HCT116 (cell line): ENCODE results near the gene KIF13A. TPM values are rescaled to one million over a fixed set of nuclear protein-coding genes. Genes with fewer than 3 reads are reported as not detected.

Source experiments
- ATAC-seq: fragments of 200-7000 bp; cut with Tn5 transposase; 2 replicates; pipeline ENCODE4 v1.9.1; 2020; ENCODE audit warnings: mild to moderate bottlenecking, moderate library complexity
- BruUV-seq: library from RNA; stranded (reverse); fragments of 400-500 nt; replicated peaks from 2 replicates; lab custom pipeline; 2021; lab: Mats Ljungman, UMichigan
- CTCF ChIA-PET: fragments of 300-600 bp; sonication (Branson Sonifier 250); formaldehyde crosslinking; loops from one replicate; lab custom pipeline; 2021; ENCODE audit warnings: antibody characterized with exemption; lab: Charles Lee
- POLR2A ChIA-PET: fragments of 300-600, 350-600 bp; sonication (Branson Sonifier 250); formaldehyde crosslinking; loops from one replicate; lab custom pipeline; 2021; ENCODE audit warnings: antibody characterized with exemption; lab: Charles Lee
- RAD21 ChIA-PET, 2 experiments: fragments of 300-600 bp; sonication (Branson Sonifier 250); formaldehyde crosslinking; loops; one replicate each; lab custom pipeline; 2023; ENCODE audit warnings: low total read pairs in 2 of 2; ENCODE audit not compliant: uncharacterized antibody in 2 of 2, unreplicated experiment in 2 of 2, low non-redundant PET in 1 of 2; lab: Charles Lee
- DNase-seq: peaks from one replicate; pipeline ENCODE4 v3.0.0-alpha.2; 2010; ENCODE audit warnings: low read depth, low spot score
- H2AFZ ChIP-seq: fragments of 200-600 bp; shearing (Covaris generic), sonication (generic); 2 replicates; pipeline ENCODE4 v1.6.1; 2017; ENCODE audit warnings: low read depth, mixed run types, mixed read lengths, antibody characterized with exemption, low read length; ENCODE audit not compliant: poor library complexity, severe bottlenecking
- H3K27ac ChIP-seq: 2 replicates; pipeline ENCODE4 v1.5.1; 2012; ENCODE audit warnings: low read depth, low read length
- H3K27me3 ChIP-seq: fragments of 200-600 bp; sonication (generic); 2 replicates; pipeline ENCODE4 v1.6.1; 2016; ENCODE audit warnings: mixed run types, low read length, mixed read lengths; ENCODE audit not compliant: insufficient read depth
- H3K36me3 ChIP-seq, 2 experiments: fragments of 200-500 bp in 1 of 2; fragments of 200-600 bp in 1 of 2; sonication (Bioruptor generic) in 1 of 2; sonication (generic) in 1 of 2; 2 replicates each; pipeline versions ENCODE4 v1.5.1 to v1.6.1; 2014 to 2016; ENCODE audit warnings: low read length in 2 of 2, inconsistent platforms in 1 of 2, mixed read lengths in 1 of 2, mixed run types in 1 of 2; ENCODE audit not compliant: insufficient read depth in 2 of 2, control insufficient read depth in 1 of 2
- H3K4me1 ChIP-seq, 2 experiments: fragments of 200-600 bp in 1 of 2; sonication (generic) in 1 of 2; 2 replicates each; pipeline versions ENCODE4 v1.5.1 to v1.6.1; 2012 to 2017; ENCODE audit warnings: low read length in 2 of 2, inconsistent platforms in 1 of 2, mild to moderate bottlenecking in 1 of 2, mixed read lengths in 1 of 2, mixed run types in 1 of 2, moderate library complexity in 1 of 2; ENCODE audit not compliant: insufficient read depth in 2 of 2, control insufficient read depth in 1 of 2
- H3K4me2 ChIP-seq: fragments of 200-600 bp; sonication (generic); 2 replicates; pipeline ENCODE4 v1.6.1; 2017; ENCODE audit warnings: mixed run types, low read length, mixed read lengths
- H3K4me3 ChIP-seq, 2 experiments: fragments of 200-600 bp in 1 of 2; sonication (generic) in 1 of 2; replicated peaks in 1 of 2; 2 replicates each; pipeline ENCODE4 v1.5.1; 2011 to 2016; ENCODE audit warnings: low read length in 2 of 2, control low read depth in 1 of 2, low read depth in 1 of 2, mild to moderate bottlenecking in 1 of 2, mixed read lengths in 1 of 2, mixed run types in 1 of 2
- H3K79me2 ChIP-seq: fragments of 200-600 bp; sonication (generic); 2 replicates; pipeline ENCODE4 v1.6.1; 2017; ENCODE audit warnings: mild to moderate bottlenecking, mixed run types, low read length, moderate library complexity, mixed read lengths; ENCODE audit not compliant: insufficient read depth
- H3K9ac ChIP-seq: fragments of 200-600 bp; sonication (generic); 2 replicates; pipeline ENCODE4 v1.6.1; 2016; ENCODE audit warnings: low read length, mixed read lengths
- H3K9me2 ChIP-seq: fragments of 200-600 bp; sonication (generic), shearing (Covaris generic); 2 replicates; pipeline ENCODE4 v1.6.1; 2017; ENCODE audit warnings: mixed run types, mild to moderate bottlenecking, moderate library complexity; ENCODE audit not compliant: insufficient read depth
- H3K9me3 ChIP-seq, 2 experiments: fragments of 200-500 bp in 1 of 2; fragments of 200-600 bp in 1 of 2; sonication (Bioruptor generic) in 1 of 2; sonication (generic) in 1 of 2; 2 replicates each; pipeline ENCODE4 v1.6.1; 2014 to 2017; ENCODE audit warnings: low read length in 2 of 2, mixed read lengths in 2 of 2, inconsistent platforms in 1 of 2, low read depth in 1 of 2, mild to moderate bottlenecking in 1 of 2, mixed run types in 1 of 2, moderate library complexity in 1 of 2; ENCODE audit not compliant: control insufficient read depth in 1 of 2, insufficient read depth in 1 of 2
- H4K20me1 ChIP-seq: fragments of 200-600 bp; sonication (generic), shearing (Covaris generic); 2 replicates; pipeline ENCODE4 v1.6.1; 2017; ENCODE audit warnings: mixed run types, mild to moderate bottlenecking, moderate library complexity; ENCODE audit not compliant: insufficient read depth
- EZH2 ChIP-seq: fragments of 200-600 bp; sonication (generic); IDR thresholded peaks from 2 replicates; pipeline ENCODE4 v1.6.1; 2017; ENCODE audit warnings: antibody characterized with exemption, mixed run types
- EZH2phosphoT487 ChIP-seq: fragments of 200-600 bp; IDR thresholded peaks from 2 replicates; pipeline ENCODE4 v1.6.1; 2018; ENCODE audit warnings: antibody characterized with exemption, borderline replicate concordance
- JUND ChIP-seq: IDR thresholded peaks from 2 replicates; pipeline ENCODE4 v1.6.1; 2012
- REST ChIP-seq: IDR thresholded peaks from 2 replicates; pipeline ENCODE4 v1.6.1; 2012; ENCODE audit warnings: low read depth
- SP1 ChIP-seq: IDR thresholded peaks from 2 replicates; pipeline ENCODE4 v1.6.1; 2012; ENCODE audit warnings: low read depth
- ZFX ChIP-seq: fragments of 450-650 bp; IDR thresholded peaks from 2 replicates; pipeline ENCODE4 v1.6.1; 2017
- ZNF274 ChIP-seq: fragments of 200-500 bp; sonication (Bioruptor generic); IDR thresholded peaks from 2 replicates; pipeline ENCODE4 v1.6.1; 2014; ENCODE audit warnings: mild to moderate bottlenecking, low read depth, low read length, inconsistent platforms
- intact Hi-C: fragments of 100-400 bp; cut with micrococcal nuclease; formaldehyde crosslinking; loops from 2 replicates; pipeline ENCODE4 v1.10.0; 2022
- total RNA-seq: library from RNA; stranded (reverse); gene quantifications from one replicate; pipeline ENCODE4 v1.2.1, GENCODE V29; 2021; ENCODE audit not compliant: unreplicated experiment

The KIF13A gene
- total RNA-seq, 1 experiment from 2014 or later: 23.1 TPM

- BruUV-seq: no TSS peak
Observed at GRCh38 chr6:17935188-17936149, 52.0 kb downstream of the KIF13A start.

More at GRCh38 chr6:17935188-17936149, 52.0 kb downstream of the KIF13A start:
- RAD21 ChIA-PET: no interaction called here
- no peak overlapping the region for H3K27ac ChIP-seq
- H3K79me2 ChIP-seq: no peaks in the 10 kb centered on the region
- H2AFZ ChIP-seq: no peak overlapping the region
- H3K9me3 ChIP-seq: no peaks in the 10 kb centered on the region
- no peaks in the 10 kb centered on the region for H3K4me1 ChIP-seq
- H4K20me1 ChIP-seq: no peaks in the 10 kb centered on the region
- no peaks in the 10 kb centered on the region for H3K27me3 ChIP-seq
- ATAC-seq (no peak), DNase-seq (no peak)
- H3K4me2 ChIP-seq: no peak overlapping the region
- intact Hi-C loops: no loop called here
- H3K9ac ChIP-seq: no peak overlapping the region
- TF ChIP-seq ZFX (no peak), EZH2 (no peak), EZH2phosphoT487 (no peak), ZNF274 (no peak), JUND (no peak), REST (no peak), SP1 (no peak)
- TF ChIP-seq, all 23 proteins: peak for 0
- Histone ChIP-seq H3K9me2 (no peaks in the 10 kb centered on the region), H3K36me3 (no peaks in the 10 kb centered on the region), H3K4me3 (no peak overlapping the region)
- CTCF ChIA-PET: no interaction called here
- POLR2A ChIA-PET: no interaction called here
